RWPE1 (cell line): ENCODE data around the gene PODXL.

Experiments
- CTCF ChIA-PET: fragments of 350-600 bp; sonication (Branson Sonifier 250); formaldehyde crosslinking; extraction: SDS; loops from one replicate; lab custom pipeline; 2021; lab: Yijun Ruan, JAX
- POLR2A ChIA-PET: fragments of 400-600 bp; formaldehyde crosslinking; extraction: SDS; loops from one replicate; lab custom pipeline; 2020; ENCODE audit warnings: antibody characterized with exemption; ENCODE audit not compliant: low non-redundant PET; lab: Yijun Ruan, JAX
- DNase-seq: peaks from one replicate; pipeline ENCODE4 v3.0.0; 2012; ENCODE audit warnings: low spot score
- H3K27ac ChIP-seq: fragments of 450-650 bp; 2 replicates; pipeline ENCODE4 v1.5.1; 2017
- TF ChIP-seq, protein P1 (sequence below): fragments of 450-650 bp; conservative IDR thresholded peaks from 2 replicates; pipeline ENCODE4 v1.5.1; 2017; ENCODE audit warnings: low read depth, mild to moderate bottlenecking

The PODXL gene

DNA sequence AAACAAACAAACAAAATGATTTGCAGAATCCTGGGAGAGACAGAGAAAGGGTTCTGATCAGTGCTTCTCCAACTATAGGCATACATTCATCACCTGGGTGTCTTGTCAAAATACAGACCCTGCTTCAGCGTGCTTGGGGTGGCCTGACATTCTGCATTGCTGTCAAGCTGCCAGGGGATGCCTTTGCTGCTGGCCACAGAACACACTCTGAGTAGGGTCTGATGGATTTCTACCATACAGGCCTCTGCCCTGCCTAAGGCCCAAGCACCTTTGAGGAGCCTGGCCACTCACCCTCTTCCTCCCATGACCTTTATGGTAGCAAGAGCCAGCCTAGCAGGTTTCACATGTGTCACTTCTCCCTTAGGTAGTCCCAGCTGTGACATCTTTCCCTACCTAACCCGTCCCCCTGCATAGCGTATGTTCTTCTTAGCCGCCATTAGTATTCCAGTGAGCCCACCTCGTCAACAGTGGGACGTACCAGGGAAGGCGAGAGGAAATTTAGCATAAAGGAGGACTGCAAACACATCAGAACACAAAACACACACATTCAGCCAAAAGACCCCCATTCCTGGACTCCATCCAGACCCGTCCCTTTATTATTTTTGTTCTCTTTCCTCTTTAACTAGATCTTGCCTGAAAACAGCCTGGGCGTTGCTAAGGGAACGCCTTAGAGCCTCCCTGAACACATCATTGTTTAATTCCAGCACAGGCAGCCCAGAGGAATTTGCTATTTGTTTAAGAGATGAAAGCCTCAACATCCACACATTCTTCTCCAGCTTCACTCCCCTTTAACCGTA lies 43.9 kb upstream of the PODXL start:
- DNase-seq = no peak

DNA sequence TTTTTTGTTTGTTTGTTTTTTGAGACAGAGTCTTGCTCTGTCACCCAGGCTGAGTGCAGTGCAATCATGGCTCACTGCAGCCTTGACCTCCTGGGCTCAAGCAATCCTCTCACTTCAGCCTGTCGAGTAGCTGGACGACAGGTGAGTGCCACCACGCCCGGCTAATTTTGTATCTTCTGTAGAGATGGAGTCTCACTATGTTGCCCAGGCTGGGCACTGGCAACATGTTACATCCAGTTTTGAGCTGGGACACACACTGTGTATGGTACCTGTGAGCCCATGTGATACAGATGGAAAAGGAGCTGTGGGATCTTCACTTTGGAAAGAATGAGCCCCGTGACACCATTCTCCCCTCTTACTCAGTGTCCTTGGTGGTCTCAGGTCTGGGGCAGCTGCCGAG lies 40.4 kb upstream of the PODXL start:
- no peak overlapping the region for H3K27ac ChIP-seq
- no peak for DNase-seq
- TF ChIP-seq, protein P1, sequence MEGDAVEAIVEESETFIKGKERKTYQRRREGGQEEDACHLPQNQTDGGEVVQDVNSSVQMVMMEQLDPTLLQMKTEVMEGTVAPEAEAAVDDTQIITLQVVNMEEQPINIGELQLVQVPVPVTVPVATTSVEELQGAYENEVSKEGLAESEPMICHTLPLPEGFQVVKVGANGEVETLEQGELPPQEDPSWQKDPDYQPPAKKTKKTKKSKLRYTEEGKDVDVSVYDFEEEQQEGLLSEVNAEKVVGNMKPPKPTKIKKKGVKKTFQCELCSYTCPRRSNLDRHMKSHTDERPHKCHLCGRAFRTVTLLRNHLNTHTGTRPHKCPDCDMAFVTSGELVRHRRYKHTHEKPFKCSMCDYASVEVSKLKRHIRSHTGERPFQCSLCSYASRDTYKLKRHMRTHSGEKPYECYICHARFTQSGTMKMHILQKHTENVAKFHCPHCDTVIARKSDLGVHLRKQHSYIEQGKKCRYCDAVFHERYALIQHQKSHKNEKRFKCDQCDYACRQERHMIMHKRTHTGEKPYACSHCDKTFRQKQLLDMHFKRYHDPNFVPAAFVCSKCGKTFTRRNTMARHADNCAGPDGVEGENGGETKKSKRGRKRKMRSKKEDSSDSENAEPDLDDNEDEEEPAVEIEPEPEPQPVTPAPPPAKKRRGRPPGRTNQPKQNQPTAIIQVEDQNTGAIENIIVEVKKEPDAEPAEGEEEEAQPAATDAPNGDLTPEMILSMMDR = no peak
- CTCF ChIA-PET = no interaction called here
- POLR2A ChIA-PET = no interaction called here

More for the DNA sequence above, 43.9 kb upstream of the PODXL start:
- CTCF ChIA-PET = interaction anchor here (0.7 kb wide), 1 partner anchor 43 kb away, joined by 4 read pairs; no protein-coding TSS in a partner anchor
- POLR2A ChIA-PET = no interaction called here
- TF ChIP-seq, protein P1 = no peak
- no peak overlapping the region for H3K27ac ChIP-seq

DNA sequence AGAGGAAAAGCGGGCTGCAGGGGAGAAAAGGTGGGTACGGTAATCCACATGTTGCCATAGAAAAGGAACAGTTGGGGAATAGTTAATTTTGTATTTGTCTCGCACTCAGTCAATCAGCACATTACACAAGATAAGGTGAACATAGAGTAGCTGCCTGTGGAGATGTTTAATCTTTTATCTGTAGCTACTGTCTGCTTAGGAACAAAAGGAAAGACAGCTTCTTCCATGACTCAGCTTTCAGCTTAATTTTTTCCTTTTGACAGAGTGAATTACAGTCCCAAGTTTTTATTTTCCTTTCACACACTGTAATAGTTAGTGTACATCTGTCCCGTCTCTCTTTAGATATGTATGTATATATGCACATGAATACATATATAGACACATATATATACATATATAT lies 39.3 kb upstream of the PODXL start:
- TF ChIP-seq, protein P1 = no peak
- CTCF ChIA-PET = no interaction called here

DNA sequence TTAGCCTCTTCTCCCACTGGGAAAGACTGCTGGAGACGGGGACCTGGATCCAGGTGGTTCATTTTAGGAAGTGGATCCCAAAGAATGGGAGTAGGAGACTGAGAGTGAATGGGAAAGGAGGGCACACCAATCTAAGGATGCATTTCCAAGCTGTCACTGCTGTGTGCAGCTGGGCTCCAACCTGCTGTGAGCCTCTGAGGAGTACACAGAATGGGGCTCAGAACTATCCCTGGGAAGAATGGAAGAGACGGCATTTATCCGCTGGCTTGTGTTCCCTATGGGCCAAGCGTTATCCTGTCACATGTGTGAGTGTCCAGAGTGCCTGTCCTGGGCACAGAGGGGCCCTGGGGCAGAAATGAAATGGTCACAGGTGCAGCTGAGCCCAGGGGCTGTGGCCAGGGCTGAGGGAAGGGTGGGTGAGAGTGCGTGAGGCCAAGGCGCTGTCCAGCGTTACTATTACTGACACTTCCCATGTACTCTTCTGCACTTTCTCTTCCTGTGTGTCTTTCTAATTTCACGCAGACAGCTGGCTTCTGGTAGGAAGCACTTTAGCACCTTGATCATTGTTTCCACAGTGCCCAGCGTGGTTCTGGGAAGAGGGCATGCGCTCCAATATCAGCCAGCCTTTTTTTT lies 35.4 kb upstream of the PODXL start:
- no peak for DNase-seq
- ChIA-PET POLR2A (no interaction called here), CTCF (interaction anchor here (0.5 kb wide), 1 partner anchor 69 kb away, joined by 3 read pairs; no protein-coding TSS in a partner anchor)
- no peak overlapping the region for H3K27ac ChIP-seq
- TF ChIP-seq, protein P1 = no peak

More for the DNA sequence above, 39.3 kb upstream of the PODXL start:
- POLR2A ChIA-PET = no interaction called here
- DNase-seq = no peak
- H3K27ac ChIP-seq = no peak overlapping the region

DNA sequence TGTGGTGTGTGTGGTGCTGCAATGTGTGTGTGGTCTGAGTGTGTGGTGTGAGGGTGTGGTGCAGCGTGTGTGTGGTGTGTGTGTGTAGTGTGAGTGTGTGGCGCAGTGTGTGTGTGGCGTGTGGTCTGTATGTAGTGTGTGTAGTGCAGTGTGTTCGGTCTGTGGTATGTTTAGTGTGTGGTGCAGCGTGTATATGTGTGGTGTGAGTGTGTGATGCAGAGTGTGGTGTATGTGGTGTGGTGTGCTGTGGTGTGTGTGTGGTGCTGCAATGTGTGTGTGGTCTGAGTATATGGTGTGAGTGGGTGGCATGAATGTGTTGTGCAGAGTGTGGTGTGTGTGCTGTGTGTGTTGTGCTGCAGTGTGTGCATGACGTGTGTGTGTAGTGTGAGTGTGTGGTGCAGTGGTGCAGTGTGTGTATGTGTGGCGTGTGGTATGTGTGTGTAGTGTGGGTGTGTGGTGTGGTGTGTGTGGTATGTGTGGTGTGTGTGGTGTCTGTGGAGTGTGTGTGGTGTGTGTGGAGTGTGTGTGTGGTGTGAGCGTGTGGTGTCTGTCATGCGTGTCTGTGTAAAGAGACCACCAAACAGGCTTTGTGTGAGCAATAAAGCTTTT lies 31.0 kb upstream of the PODXL start:
- H3K27ac ChIP-seq = no peak overlapping the region
- CTCF ChIA-PET = no interaction called here
- POLR2A ChIA-PET = no interaction called here

DNA sequence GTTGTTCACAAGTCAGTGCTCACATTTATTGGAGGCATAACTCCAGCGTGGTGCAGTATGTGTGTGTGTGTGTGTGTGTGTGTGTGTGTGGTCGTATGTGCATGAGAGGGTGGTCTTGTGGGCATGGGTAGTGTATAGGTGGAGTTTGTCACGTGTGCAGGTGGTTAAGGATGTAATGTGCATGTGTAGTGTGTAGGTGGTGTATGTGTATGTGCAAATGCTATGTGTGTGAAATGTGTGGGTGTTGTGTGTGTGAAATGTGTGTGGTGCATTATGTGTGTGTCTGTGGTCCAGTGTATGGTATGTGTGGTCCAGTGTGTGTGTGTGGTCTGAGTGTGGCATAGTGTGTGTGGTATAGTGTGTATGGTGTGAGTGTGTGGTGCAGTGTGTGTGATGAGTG lies 30.3 kb upstream of the PODXL start:
- H3K27ac ChIP-seq = no peak overlapping the region
- TF ChIP-seq, protein P1 = no peak
- ChIA-PET CTCF (no interaction called here), POLR2A (no interaction called here)
- no peak for DNase-seq

More for the DNA sequence above, 31.0 kb upstream of the PODXL start:
- DNase-seq = no peak
- TF ChIP-seq, protein P1 = no peak
